Stimulated activated CD4-positive, alpha-beta T cell treated with anti-CD3 and anti-CD28 coated beads, Interleukin-1b, Interleukin-23, amount 100 ng/mL, for 24 hours (primary cell): ENCODE results near the gene INPP5E.
"Not testable (repeated sequence)": the region's sequence is repeated elsewhere in the genome, so short reads cannot be mapped to it uniquely, and the experiment has no call there.

ENCODE experiments used
- DNase-seq, 4 experiments: peaks; one replicate each; pipeline ENCODE4 v3.0.0-alpha.2; 2020; ENCODE audit warnings: low read depth in 4 of 4, low spot score in 1 of 4

INPP5E gene

DNA sequence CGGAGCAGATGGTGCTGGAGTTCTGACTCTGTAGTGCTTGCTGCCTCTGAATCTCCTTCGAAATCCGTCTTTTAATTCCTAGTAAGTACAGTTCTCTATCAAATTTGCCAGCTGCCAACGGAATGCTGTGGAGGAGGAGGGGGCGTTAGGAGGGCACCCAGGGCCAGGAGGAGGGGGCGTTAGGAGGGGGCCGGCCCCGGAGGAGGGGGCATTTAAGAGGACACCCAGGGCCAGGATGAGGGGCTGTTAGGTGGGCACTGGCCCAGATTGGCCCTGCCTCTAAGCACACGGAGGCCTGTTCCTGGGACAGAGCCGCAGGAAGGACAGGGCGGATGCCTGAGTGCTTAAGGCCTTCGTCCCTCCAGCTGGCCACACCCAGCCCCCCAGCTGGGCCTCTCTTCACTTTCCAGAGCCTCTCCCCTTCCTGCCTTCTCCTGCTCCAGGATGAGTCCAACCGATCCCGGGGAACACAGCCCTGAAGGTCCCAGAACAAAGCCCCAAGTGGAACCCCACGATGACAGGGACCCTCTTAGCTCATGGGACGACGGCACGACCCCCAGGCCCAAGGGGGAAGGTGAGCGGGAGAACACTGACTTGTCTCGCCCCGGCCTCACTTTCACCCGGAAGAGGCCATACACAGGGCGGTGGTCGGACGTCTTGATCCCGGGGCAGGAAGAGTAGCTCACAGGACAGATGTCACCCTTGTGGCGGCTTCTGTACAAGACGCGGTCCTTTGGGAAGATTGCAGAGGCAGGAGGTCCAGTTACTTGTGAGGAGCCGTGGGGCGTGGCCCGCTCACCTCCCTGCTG lies 9.8 kb downstream of the INPP5E start:
- no peak for DNase-seq

- no peak for DNase-seq
Observed at GRCh38 chr9:136429075-136429628, 10.5 kb downstream of the INPP5E start.

DNA sequence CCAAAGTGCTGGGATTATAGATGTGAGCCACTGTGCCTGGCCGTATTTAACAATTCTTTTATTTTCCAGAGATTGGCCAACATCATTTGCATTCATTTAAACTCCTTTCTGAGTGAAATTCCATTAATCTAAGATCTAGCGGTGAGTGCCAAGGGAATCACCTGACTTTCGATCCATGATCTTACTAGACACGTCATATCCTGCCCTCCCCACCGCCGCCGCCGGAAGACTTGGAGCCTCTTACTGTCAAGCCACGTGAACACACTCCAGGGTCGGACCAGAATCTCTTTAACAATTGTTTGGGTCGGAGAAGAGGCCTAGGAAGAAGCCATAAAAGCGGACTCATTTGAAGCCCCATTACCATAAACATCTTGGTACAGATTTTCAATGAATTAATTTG lies 12.9 kb downstream of the INPP5E start:
- no peak for DNase-seq

GRCh38 chr9:136425367-136425766 lies 14.3 kb downstream of the INPP5E start:
- DNase-seq = not testable (repeated sequence)

DNA sequence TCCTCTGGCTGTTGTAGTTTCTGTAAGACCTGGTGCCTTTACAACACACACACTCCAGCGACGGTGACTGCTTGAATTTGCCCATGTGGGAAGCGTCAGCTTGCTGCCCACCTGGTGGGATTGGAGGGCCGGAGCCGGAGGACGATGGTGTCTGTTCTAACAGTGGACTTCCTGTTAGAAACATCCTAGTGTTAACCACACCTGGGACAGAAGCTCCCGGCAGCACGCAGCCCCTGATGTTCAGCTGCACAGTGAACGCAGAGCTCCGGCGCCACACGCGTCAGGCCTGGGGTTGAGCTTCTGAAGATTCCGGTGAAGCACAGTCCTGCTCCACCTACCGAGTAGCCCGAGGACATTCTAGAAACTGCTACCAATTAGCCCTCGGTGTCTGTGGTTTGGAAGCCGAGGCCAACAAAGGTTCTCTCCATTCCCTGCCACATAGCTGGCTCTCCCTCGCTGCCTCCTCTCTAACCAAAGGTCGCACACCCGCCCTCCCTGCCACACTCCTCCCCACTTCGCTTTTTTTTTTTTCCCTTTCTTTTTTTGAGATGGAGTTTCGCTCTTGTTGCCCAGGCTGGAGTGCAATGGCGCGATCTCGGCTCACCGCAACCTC lies 14.8 kb downstream of the INPP5E start:
- no peak for DNase-seq

DNA sequence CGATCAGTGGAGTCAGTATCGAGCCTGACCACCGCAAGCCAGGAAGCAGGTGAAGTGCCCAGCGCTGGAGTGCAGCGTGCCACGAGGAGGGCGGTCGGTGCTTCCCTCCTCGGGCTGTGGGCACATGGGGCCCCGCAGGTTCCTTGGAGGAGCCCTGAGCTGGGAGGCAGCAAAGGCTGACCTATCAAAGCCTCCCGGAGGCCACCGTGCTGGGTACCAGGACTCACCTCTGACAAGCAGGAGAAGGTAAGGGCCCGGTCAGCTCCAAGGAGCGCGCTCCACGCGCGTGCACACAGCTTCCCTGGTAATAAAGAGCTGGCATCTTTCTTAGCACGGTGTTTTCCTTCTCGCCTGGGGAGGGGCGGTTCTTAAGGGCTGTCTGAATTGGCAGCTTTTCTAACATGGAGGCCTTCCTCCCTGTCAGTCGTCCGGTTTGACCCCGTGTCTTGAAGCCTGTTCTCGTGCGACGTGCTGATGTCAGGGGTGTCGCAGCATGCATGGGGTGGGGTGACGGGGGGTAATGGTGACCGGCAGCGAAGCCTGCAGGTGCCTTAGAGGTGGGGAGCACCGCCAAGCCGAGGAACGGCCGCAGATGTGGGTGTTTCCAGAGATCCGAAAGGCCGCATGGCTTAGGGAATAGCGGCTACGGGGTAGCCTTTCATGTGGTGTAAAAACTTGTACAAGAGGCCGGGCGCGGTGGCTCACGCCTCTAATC lies 16.1 kb downstream of the INPP5E start:
- no peak for DNase-seq

DNA sequence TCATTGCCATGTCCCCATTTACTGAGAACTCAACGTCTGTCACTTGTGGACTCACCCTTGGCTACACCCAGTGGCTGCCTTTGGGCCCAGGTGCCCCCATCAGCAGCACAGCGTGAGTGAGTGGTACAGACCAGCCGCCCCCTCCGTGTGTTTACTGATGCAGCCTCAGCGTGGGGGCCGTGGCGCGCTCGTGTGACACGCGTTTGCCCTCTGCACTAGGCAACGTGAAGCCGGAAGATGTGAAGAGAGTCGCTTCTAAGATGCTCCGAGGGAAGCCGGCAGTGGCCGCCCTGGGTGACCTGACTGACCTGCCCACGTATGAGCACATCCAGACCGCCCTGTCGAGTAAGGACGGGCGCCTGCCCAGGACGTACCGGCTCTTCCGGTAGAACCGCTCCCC lies 16.8 kb downstream of the INPP5E start:
- DNase-seq = no peak

GRCh38 chr9:136421791-136422190 lies 17.9 kb downstream of the INPP5E start:
- DNase-seq = no peak

- DNase-seq = no peak
Observed at GRCh38 chr9:136419092-136419420, 20.6 kb downstream of the INPP5E start.

DNA sequence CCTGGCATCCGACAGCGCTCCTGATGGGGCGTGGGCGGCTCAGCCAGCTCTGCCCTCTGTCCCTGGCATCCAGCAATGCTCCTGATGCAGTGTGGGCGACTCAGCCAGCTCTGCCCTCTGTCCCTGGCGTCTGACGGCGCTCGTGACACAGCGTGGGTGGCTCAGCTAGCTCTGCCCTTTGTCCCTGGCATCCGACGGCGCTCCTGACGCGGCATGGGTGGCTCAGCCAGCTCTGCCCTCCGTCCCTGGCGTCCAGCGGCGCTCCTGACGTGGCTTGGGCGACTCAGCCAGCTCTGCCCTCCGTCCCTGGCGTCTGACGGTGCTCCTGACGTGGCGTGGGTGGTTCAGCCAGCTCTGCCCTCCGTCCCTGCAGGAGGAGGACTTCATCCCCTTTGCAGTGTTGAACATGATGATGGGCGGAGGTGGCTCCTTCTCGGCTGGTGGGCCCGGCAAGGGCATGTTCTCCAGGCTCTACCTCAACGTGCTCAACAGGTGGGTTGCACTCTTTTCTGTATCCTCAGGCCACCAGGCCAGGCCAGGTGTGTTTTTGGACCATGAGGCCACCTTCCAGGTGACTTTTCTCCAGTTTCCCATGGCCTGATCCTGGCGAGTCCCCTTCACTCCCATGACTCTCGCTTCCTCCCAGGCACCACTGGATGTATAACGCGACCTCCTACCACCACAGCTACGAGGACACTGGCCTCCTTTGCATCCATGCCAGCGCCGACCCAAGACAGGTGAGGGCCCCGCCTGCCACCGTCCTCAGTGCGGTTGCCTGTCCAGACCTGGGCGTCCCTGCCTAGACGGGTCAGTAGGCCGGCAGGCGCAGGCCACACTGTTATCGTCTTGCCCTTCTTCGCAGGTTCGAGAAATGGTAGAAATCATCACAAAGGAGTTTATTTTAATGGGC lies 21.2 kb downstream of the INPP5E start:
- DNase-seq = no peak

GRCh38 chr9:136416914-136417313 lies 22.7 kb downstream of the INPP5E start:
- DNase-seq = no peak

DNA sequence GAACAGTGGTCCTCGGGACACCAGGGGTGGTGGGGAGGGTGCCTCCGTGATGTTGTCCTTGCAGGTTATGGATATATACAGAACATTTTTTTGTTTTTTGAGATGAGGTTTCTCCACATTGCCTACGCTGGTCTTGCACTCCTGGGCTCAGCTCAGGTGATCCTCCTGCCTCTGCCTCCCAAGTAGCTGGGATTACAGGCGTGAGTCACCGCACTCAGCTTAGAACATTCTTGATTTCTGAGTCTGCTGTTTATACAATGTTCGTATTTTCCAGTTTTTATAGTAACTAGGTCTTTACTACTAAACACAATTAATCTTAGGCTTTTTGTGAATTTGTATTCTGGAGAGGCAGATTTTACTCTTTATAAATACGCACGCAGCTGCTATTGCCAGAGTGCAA lies 23.2 kb downstream of the INPP5E start:
- DNase-seq = no peak

- no peak for DNase-seq
Observed at GRCh38 chr9:136412962-136413361, 26.7 kb downstream of the INPP5E start.

GRCh38 chr9:136411378-136411777 lies 28.3 kb downstream of the INPP5E start:
- DNase-seq = no peak

DNA sequence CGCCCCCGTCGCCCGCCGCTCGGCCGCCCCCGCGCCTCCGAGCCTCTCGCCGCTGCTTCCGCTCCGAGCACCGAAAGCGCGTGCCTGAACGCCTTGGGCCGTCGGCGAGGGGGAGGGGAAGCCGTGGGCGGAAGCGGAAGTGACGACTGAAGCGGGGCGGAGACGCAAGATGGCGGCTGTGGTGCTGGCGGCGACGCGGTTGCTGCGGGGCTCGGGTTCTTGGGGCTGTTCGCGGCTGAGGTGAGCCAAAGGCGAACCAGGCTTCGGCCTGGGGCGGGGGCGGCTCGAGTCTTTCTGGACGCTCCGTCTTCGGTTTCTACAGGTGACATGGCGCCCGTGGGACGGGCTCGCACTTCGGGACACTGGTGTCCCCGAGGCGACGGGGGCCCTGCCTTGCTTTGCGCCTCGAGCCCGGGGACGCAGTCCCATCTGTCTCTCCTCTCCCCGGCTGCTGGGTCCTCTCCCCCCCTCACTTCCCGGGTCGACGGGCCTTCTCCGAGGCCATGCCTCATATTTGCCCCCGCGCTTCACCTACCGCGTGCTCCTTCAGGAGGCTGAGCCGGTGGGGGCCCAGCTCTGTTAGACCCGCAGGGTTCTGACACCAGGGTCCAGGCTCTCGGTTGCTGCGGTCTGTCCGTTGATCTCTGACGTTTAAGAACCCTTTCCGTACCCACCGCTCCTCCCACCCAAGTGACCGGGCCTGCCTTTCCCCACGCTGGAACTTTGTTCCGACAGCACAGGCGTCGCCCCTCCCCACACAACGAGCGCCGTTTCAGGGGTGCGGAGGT lies 29.0 kb downstream of the INPP5E start, which contains the start of the genes ENTR1 and PMPCA:
Gene ENTR1 (minus strand): TSS at position 115 of the 788 bp plus-strand sequence. CDS start 217 bp downstream, outside the sequence.
Gene PMPCA (plus strand): TSS at position 159 of the 788 bp plus-strand sequence. CDS start 11 bp downstream, at position 170.
- DNase-seq = peak; percentile 94 to 98 (median 96)

DNA sequence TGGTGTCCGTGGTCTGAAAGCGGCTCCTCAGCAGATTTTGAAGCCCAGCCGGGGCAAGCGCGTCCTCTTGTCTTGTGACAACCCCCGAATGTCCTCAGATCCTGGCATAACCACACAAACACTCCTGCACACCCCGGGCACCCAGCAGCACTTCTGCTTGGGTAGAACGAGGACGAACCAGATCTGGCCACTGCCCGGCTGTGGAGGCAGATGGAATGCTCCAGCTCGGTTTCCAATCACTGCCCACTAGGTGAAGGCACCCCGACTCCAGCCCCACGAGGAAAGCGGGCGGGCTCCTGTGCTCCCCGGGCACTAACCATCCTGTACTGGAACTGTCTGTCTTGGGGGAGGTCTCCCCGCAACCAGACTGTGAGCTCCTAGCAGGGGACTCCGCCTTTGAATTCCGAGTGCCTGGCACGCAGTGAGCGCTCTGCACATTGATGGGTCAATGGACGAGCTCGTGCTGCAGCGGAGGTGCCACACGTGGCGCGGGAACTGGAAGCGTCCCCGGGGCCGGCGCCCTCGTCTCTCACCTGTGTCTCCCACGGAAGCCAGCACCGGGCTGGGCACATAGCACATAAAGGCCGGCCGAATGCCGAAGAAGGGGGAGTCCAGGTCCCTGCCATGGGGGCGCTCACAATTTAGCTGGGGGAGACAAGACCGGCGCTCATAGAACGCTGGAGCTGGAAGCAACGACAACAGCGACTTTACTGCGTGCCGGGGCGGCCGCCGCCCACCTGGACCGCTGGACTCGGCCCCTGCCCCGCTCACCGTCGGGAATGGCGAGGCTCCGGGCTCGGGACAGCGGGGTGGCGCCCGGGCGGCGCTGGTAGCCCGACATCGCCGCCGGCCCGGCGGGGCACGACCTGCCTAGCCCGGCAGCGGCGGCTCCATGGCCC lies 29.8 kb downstream of the INPP5E start:
- peak in 1 of 4 experiments; percentile 28 for DNase-seq

GRCh38 chr9:136407911-136408310 lies 31.7 kb downstream of the INPP5E start:
- no peak for DNase-seq

- DNase-seq = not testable (repeated sequence)
Observed at GRCh38 chr9:136407061-136407460, 32.6 kb downstream of the INPP5E start.

DNA sequence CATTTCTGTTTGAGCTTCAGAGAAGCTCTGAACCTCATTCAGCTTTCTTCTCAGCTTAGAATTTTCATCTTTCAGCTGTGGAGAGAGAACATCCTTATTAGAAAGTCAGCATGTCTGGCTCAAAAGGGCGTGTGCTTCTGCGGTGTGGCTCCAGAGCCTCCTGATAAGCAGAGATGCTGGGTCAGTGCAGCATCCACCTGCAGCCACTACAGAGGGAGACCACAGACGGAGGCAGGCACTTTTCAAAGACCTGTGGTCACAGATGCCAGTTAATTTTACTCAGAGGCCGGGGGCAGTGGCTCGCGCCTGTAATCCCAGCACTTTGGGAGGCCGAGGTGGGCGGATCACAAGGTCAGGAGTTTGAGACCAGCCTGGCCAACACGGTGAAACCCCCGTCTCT lies 33.7 kb downstream of the INPP5E start:
- DNase-seq = not testable (repeated sequence)
